HL-60 (cell line): ENCODE data around the gene BRAP.
"Not testable (repeated sequence)": the region's sequence is repeated elsewhere in the genome, so short reads cannot be mapped to it uniquely, and the experiment has no call there.

Experiments
- DNase-seq, 2 experiments: peaks; one replicate each; pipeline ENCODE4 v3.0.0-alpha.2; 2010 to 2020; ENCODE audit warnings: low read depth in 1 of 2, low spot score in 1 of 2
- H3K27ac ChIP-seq: fragments of 250-450 bp; sonication (Bioruptor Pico); replicated peaks from 2 replicates; pipeline ENCODE4 v1.5.1; 2020; ENCODE audit warnings: mild to moderate bottlenecking, moderate library complexity
- H3K27me3 ChIP-seq: fragments of 250-450 bp; sonication (Bioruptor Pico); 2 replicates; pipeline ENCODE4 v1.5.1; 2021; ENCODE audit warnings: mild to moderate bottlenecking, moderate library complexity; ENCODE audit not compliant: insufficient read depth, poor library complexity, severe bottlenecking
- H3K4me3 ChIP-seq: replicated peaks from 2 replicates; pipeline ENCODE4 v1.5.1; 2011; ENCODE audit warnings: mild to moderate bottlenecking, control low read depth, low read length; ENCODE audit not compliant: insufficient read depth
- GABPA ChIP-seq: IDR thresholded peaks from 2 replicates; pipeline ENCODE4 v1.6.1; 2012; ENCODE audit warnings: low read depth
- POLR2AphosphoS5 ChIP-seq: IDR thresholded peaks from 2 replicates; pipeline ENCODE4 v1.6.1; 2012; ENCODE audit warnings: low read depth
- SPI1 ChIP-seq: IDR thresholded peaks from 2 replicates; pipeline ENCODE4 v1.6.1; 2012; ENCODE audit warnings: low read depth, mild to moderate bottlenecking, borderline replicate concordance
- TF ChIP-seq, protein P1 (sequence below): IDR thresholded peaks from one replicate; pipeline ENCODE4 v1.5.1; 2011; ENCODE audit warnings: low read length, control low read depth, inconsistent platforms; ENCODE audit not compliant: insufficient read depth
- TF ChIP-seq, protein P2 (sequence below): IDR thresholded peaks from 2 replicates; pipeline ENCODE4 v1.6.1; 2012; ENCODE audit warnings: low read depth; ENCODE audit not compliant: insufficient replicate concordance

BRAP gene

DNA sequence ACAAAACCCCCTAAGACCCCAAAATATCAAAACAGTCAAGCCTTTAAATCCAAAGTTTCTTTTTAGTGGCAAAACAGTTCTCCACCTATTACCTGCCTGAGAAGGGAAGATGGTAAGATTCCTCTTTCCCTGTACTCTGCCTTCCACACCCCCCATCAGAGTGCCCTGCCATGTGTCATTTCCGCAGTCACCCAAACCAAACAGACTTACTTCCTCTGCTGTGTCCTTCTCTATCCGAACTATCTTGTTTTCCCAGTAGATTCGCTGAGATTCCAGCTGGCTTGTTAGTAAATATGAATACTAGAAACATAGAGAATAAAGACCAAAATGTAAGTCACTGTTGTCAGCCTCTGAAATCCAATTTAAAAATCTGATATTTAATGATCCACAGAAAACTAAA lies 30.4 kb downstream of the BRAP start:
- no peak for DNase-seq
- Histone ChIP-seq H3K27me3 (no peaks in the 10 kb centered on the region), H3K27ac (no peak overlapping the region), H3K4me3 (no peak overlapping the region)
- TF ChIP-seq POLR2AphosphoS5 (no peak), GABPA (no peak), SPI1 (no peak)
- TF ChIP-seq, protein P1, sequence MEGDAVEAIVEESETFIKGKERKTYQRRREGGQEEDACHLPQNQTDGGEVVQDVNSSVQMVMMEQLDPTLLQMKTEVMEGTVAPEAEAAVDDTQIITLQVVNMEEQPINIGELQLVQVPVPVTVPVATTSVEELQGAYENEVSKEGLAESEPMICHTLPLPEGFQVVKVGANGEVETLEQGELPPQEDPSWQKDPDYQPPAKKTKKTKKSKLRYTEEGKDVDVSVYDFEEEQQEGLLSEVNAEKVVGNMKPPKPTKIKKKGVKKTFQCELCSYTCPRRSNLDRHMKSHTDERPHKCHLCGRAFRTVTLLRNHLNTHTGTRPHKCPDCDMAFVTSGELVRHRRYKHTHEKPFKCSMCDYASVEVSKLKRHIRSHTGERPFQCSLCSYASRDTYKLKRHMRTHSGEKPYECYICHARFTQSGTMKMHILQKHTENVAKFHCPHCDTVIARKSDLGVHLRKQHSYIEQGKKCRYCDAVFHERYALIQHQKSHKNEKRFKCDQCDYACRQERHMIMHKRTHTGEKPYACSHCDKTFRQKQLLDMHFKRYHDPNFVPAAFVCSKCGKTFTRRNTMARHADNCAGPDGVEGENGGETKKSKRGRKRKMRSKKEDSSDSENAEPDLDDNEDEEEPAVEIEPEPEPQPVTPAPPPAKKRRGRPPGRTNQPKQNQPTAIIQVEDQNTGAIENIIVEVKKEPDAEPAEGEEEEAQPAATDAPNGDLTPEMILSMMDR = no peak
- TF ChIP-seq, protein P2, sequence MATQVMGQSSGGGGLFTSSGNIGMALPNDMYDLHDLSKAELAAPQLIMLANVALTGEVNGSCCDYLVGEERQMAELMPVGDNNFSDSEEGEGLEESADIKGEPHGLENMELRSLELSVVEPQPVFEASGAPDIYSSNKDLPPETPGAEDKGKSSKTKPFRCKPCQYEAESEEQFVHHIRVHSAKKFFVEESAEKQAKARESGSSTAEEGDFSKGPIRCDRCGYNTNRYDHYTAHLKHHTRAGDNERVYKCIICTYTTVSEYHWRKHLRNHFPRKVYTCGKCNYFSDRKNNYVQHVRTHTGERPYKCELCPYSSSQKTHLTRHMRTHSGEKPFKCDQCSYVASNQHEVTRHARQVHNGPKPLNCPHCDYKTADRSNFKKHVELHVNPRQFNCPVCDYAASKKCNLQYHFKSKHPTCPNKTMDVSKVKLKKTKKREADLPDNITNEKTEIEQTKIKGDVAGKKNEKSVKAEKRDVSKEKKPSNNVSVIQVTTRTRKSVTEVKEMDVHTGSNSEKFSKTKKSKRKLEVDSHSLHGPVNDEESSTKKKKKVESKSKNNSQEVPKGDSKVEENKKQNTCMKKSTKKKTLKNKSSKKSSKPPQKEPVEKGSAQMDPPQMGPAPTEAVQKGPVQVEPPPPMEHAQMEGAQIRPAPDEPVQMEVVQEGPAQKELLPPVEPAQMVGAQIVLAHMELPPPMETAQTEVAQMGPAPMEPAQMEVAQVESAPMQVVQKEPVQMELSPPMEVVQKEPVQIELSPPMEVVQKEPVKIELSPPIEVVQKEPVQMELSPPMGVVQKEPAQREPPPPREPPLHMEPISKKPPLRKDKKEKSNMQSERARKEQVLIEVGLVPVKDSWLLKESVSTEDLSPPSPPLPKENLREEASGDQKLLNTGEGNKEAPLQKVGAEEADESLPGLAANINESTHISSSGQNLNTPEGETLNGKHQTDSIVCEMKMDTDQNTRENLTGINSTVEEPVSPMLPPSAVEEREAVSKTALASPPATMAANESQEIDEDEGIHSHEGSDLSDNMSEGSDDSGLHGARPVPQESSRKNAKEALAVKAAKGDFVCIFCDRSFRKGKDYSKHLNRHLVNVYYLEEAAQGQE = no peak

DNA sequence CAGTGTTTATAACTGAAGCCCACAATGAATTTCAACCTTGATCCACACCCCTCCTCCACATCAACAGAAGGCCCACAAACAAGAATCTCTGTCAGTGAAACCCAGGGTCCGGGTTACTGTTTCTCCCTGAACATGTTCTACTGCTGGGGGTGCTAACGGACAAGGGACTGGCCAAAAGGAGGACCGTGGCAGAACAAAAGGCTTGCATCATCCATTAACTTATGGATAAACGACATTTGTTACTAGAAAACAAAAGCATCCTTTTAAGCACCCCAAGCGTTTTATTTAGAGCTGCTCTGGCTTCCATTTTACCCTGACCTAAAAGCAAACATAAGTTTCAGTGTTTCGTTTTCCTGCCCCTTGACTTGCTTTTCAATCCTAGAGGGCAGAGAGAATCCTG lies 32.2 kb downstream of the BRAP start:
- Histone ChIP-seq H3K27ac (no peak overlapping the region), H3K27me3 (no peaks in the 10 kb centered on the region), H3K4me3 (no peak overlapping the region)
- TF ChIP-seq POLR2AphosphoS5 = no peak
- no peak for DNase-seq

DNA sequence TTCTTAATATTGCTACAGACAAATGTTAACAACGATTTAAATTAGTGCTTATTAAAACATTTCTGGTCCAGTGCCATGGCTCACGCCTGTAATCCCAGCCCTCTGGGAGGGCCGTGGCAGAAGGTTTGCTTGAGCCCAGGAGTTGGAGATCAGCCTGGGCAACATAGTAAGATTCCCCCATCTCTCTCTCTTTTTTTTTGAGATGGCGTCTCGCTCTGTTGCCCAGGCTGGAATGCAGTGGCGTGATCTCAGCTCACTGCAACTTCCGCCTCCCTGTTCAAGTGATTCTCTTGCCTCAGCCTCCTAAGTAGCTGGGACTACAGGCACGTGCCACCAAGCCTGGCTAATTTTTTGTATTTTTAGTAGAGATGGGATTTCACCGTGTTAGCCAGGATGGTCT lies 33.2 kb downstream of the BRAP start:
- not testable (repeated sequence) for H3K4me3 ChIP-seq, H3K27me3 ChIP-seq, DNase-seq, H3K27ac ChIP-seq

DNA sequence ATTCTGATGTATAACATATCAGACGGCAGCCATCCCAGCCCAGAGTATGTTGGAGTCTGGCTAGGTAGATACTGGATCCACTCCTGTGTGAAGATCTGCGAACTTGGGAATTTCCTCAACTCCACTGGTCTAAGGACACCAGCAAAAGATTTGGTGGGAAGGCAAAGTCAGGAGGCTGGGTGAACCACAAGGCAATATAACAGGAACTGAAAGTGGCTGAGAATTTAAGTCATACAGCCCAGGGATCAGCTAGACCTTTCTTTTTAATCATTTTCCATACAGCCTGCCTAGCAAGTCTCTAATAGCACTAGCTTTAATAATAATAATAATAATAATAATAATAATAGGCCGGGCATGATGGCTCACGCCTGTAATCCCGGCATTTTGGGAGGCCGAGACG lies 34.8 kb downstream of the BRAP start:
- no peak for TF ChIP-seq GABPA
- TF ChIP-seq, protein P2 = no peak
- TF ChIP-seq, protein P1 = no peak
- no peak for TF ChIP-seq SPI1
- no peak for TF ChIP-seq POLR2AphosphoS5
- H3K4me3 ChIP-seq = no peak overlapping the region
- no peaks in the 10 kb centered on the region for H3K27me3 ChIP-seq
- no peak for DNase-seq
- no peak overlapping the region for H3K27ac ChIP-seq

DNA sequence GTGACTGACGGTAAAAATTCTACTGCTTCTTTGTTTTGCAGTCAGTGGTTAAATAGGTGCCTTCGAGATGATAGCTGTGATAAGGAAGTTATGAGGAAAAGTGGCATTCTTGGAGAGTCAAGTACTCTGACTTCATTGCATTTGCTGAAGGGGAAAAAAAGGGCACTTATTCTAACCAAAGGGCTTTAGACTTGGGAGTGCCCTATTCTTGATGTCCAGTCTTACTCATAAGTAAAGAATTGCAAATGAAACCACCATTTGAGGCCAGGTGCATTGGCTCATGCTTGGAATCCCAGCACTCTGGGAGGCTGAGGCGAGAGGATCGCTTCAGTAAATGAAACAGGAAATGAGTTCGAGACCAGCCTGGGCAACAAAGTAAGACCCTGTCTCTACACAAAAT lies 40.3 kb downstream of the BRAP start:
- DNase-seq = no peak
- H3K27me3 ChIP-seq = no peaks in the 10 kb centered on the region
- TF ChIP-seq, protein P1 = no peak
- TF ChIP-seq SPI1 (no peak), GABPA (no peak), POLR2AphosphoS5 (no peak)
- TF ChIP-seq, protein P2 = no peak
- no peak overlapping the region for H3K4me3 ChIP-seq
- H3K27ac ChIP-seq = no peak overlapping the region
